HG03442 (cell line): ENCODE data around the gene HMG20B.

Source experiments
- ATAC-seq: cut with Tn5 transposase; IDR thresholded peaks from one replicate; pipeline ENCODE4 v1.9.1; 2021; ENCODE audit warnings: mild to moderate bottlenecking, moderate library complexity; ENCODE audit not compliant: unreplicated experiment

The HMG20B gene

GRCh38 chr19:3536429-3537100 lies 36.2 kb upstream of the HMG20B start:
- no peak for ATAC-seq

- ATAC-seq, result no peak
Measured at GRCh38 chr19:3537101-3537437, 35.7 kb upstream of the HMG20B start.

GRCh38 chr19:3537438-3538240 lies 35.1 kb upstream of the HMG20B start:
- no peak for ATAC-seq

DNA sequence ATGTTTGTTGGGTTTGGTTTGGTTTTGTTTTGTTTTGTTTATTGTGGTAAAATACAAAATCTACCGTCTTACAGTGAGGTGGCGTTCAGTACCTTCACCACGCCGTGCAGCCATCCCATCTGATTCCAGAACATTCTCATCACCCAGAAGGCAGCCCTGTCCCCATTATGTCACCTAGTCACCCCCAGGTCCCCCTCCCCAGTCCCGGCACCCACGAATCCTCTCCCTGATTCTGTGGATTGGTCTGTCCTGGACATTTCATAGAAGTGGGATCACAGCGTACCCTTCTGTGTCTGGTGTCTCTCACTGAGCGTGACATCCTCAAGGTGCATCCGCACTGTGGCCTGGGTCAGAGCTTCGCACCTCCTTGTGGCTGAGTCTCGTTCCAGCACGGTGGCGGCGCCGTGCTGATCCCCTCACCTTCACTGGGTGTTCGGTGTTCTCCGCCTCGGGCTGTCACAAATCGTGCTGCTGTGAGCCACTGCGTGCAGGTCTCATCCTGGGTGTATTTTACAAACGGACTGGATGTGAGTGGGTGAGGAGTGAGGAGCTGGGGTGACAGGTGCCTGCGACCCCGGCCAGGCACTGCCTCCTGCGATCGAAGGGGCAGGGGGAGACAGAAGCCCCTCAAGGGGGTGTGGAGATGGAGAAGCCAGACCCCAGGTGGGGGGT lies 34.4 kb upstream of the HMG20B start:
- no peak for ATAC-seq

- ATAC-seq, result no peak
Measured at GRCh38 chr19:3538965-3539755, 33.6 kb upstream of the HMG20B start, which contains the start of gene TEKTIP1. TEKTIP1 (plus strand) TSS chr19:3539174; CDS start chr19:3539178, 4 bp downstream.

DNA sequence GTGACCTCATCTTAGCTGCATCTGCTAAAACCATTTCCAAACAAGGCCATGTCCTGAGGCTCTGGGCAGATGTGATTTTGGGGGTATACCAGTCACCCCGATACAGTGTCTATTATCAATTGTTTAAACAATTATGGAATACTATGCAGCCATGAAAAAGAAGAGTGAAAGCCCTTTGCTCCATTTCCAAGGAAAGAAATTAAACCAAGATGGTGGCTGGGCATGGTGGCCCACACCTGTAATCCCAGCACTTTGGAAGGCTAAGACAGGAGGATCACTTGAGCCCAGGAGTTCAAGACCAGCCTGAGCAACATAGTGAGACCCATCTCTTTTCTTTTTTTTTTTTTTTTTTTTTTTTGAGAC lies 33.0 kb upstream of the HMG20B start:
- no peak for ATAC-seq

GRCh38 chr19:3543150-3544057 lies 29.3 kb upstream of the HMG20B start:
- ATAC-seq, result no peak

- ATAC-seq, result no peak
Measured at GRCh38 chr19:3544058-3544376, 28.7 kb upstream of the HMG20B start.

DNA sequence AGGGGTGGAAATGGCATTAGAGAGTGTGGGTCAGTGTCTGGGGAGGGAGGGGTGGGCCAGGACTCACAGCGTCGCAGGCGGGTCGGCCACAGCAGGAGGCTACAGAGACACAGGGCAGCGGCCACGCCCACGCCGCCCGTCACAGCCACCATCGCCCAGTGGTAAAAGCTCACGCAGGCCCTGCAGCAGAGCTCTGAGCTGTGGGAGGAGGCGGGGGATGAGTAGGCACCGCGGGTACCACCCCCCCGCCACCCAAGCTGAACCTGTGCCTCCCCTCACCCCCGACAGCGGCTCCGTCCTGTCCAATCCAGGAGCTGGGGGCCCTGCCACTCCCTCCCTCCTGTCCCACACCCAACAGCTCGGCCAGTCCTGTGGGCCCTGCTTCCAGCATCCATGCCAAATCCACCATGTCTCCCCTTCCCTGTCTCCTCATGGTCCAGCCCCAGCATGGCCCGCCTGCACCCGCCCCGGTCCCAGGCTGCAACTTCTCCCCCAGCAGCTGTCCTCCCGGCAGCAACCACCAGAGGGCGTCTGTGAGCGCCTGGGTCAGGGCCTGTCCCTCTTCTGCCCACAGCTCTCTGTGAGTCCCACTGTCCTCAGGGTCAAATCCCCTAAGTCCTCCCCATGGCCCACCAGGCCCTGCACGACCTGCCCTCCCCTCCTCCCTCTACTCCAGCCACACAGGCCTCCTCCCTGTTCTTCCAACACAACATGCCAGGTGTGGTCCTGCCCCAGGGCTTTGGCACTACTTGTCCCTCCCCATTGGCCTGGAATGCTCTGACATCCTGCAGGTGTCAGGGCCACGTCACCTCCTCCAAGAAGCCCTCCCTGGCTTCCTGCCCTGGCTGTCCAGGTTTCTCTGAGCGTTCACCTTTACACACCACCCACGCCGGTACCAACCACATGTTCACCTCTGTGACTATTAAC lies 27.7 kb upstream of the HMG20B start:
- ATAC-seq, result no peak

- no peak for ATAC-seq
Measured at GRCh38 chr19:3545669-3546034, 27.1 kb upstream of the HMG20B start.

DNA sequence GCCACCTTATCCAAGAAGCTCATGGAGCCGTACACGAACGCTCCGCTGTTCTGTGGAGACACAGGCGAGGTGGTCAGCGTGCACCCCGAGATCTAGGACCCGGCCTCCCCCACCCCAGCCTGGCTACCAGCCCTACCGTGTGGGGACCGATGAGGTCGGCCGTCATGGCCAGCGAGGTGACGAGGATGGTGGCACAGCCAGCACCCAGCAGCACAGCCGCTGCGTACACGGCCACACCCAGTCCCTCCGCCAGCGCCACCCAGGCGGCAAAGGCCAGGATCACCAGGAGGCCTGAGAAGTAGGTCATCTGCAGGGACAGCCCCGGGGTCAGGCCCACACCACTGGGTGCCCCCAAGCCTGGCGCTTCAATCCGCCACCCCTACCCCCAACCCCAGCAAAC lies 26.6 kb upstream of the HMG20B start:
- ATAC-seq, result no peak

- no peak for ATAC-seq
Measured at GRCh38 chr19:3547301-3547731, 25.4 kb upstream of the HMG20B start.

DNA sequence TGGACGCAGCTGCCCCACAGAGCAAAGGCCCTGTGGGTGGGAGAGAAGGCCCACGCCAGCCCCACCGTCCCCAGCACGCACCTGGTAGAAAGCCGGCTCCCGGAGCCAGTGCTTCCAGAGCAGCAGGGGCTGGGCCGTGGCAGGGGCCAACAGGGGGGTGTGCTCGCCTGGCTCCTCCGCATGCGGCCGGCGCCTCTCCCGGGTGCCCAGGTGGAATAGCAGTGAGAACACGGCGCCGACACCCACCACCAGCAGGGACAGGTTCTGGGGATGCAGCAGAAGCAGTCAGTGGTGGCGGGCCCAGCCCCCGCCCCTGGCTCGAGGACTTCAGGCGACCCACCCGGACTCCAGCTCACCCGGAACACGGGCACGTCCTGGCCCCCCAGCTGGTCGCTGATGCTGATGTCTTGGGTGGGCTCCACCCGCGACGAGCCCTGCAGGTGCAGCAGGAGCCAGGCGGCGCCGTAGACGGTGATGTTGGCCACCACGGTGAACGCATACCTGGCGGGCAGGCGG lies 24.9 kb upstream of the HMG20B start:
- ATAC-seq, result no peak

- ATAC-seq, result no peak
Measured at GRCh38 chr19:3548606-3549005, 24.1 kb upstream of the HMG20B start.

DNA sequence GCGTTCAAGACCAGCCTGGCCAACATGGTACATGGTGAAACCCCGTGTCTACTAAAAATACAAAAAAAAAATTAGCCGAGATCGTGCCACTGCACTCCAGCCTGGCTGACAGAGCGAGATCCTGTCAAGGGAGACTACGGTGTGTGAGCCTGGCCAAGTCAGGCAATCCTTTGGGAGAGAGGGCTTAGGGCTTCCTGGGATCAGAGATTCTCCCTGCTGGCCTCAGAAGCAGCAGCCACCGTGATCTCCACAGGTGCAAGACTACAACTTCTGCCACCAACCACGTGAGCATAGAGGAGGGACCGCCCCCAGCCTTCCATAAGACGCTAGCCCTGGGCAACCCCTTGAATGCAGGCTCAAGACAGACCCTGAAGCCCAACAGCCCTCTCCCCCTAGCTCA lies 22.9 kb upstream of the HMG20B start:
- ATAC-seq, result no peak

DNA sequence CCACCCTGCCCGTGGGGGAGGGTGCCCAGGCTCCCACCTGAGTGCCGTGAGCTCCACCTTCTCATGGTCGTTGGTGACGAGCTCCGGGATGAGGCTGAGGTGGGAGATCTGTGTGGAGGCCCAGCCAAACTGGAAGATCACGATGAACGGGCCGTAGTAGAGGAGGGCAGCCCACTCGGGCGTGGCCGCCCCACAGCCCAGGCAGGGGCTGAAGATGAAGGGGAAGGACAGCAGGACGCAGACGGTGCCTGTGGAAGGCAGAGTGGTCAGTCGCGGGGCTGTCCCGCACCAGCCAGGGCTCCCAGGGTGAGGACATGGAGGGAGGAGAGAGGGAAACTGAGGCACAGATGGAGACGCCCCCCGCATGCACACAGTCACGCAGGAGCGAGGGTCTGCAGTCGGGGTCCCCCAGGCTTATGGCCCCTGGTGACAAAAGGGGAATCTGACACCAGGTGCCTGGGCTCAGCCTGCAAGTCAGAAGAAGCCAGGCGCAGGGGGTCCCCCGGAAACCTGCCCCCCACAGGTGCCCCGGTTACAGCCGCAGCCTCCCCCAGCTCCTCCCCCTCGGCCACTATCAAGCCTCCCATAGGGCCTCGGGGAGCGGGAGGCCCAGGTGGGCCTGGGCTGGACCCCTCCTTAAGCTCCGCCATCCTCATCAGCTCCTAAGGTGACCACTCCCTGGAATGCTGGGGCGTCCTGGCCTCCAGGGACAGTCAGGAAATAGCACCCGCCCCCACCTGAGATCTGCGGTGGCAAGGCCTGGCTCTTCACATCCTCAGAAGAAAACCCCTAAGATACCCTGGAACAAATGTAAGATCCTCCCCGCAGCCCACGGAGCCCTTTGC lies 21.6 kb upstream of the HMG20B start:
- no peak for ATAC-seq

- no peak for ATAC-seq
Measured at GRCh38 chr19:3551792-3552095, 21.0 kb upstream of the HMG20B start.
